ENCODE data around the gene ECHDC3.

Gene ECHDC3, protein sequence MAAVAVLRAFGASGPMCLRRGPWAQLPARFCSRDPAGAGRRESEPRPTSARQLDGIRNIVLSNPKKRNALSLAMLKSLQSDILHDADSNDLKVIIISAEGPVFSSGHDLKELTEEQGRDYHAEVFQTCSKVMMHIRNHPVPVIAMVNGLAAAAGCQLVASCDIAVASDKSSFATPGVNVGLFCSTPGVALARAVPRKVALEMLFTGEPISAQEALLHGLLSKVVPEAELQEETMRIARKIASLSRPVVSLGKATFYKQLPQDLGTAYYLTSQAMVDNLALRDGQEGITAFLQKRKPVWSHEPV

DNA sequence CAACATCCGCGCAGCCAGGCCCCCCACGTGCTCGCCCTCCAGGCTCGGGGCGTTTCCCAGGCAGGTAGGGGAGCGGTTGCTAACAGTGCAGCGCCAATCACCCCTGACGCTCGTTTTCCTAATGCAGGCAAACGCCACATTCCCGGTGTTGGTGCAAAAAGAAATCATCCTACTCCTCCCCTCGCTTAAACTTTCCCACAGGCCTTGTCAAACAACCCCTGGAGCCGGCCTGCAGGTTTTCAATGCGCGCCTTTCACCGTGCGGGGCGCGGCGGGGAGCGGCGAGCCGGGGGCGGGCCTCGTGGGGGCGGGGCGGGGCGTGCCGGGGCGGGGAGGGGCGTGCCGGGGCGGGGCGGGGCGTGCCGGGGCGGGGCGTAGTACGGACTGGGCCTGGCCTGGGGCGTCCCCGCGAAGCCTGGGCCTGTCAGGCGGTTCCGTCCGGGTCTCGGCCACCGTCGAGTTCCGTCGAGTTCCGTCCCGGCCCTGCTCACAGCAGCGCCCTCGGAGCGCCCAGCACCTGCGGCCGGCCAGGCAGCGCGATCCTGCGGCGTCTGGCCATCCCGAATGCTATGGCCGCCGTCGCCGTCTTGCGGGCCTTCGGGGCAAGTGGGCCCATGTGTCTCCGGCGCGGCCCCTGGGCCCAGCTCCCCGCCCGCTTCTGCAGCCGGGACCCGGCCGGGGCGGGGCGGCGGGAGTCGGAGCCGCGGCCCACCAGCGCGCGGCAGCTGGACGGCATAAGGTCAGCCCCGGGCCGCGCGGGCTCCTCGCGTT is at the start of gene ECHDC3:
ECHDC3 (plus strand) TSS at position 374 of the 770 bp plus-strand sequence; CDS start at position 569, 195 bp downstream.
- in situ Hi-C loops (cut with MboI; ENCODE audit: low sequenced_read_pairs) = no loop called here

DNA sequence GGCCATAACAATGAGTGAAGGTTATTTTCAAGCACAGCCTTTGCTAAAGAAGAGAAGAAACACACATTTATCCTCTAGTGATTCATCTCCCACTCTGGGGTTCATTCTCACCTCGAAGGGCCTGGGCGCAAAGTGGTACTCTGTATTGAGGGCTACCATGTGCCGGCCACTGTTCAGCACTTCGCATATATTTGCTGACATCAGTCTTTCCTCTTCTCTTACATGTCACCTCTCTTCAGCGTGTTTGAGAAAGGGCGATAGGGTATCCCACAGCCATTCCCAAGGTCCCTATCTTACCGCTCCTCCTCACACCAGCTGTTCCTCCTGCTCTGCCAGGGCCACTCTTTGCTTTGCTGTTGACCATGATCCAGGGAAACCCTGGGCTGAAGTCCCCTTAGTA is 48.8 kb upstream of the ECHDC3 start:
- in situ Hi-C loops (cut with MboI; ENCODE audit: low sequenced_read_pairs) = no loop called here

DNA sequence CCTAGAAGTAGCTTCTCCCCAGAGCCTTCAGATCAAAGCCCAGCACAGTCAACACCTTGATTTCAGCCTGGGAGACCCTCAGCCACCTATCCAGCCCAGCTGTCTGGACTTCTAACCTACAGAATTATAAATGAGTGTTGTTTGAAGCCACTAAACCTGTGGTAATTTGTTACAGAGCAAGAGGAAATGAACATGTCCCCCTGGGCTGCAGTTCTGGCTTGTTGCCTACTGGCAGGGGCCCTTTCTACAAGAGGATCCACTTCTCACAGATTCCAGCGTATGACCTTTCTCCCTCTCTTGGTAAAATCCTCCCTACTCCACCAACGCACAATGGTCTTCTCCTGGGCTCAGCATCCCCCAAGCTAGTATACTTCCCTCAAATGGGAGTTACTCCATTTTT is 46.4 kb upstream of the ECHDC3 start:
- in situ Hi-C loops (cut with MboI; ENCODE audit: low sequenced_read_pairs) = no loop called here

DNA sequence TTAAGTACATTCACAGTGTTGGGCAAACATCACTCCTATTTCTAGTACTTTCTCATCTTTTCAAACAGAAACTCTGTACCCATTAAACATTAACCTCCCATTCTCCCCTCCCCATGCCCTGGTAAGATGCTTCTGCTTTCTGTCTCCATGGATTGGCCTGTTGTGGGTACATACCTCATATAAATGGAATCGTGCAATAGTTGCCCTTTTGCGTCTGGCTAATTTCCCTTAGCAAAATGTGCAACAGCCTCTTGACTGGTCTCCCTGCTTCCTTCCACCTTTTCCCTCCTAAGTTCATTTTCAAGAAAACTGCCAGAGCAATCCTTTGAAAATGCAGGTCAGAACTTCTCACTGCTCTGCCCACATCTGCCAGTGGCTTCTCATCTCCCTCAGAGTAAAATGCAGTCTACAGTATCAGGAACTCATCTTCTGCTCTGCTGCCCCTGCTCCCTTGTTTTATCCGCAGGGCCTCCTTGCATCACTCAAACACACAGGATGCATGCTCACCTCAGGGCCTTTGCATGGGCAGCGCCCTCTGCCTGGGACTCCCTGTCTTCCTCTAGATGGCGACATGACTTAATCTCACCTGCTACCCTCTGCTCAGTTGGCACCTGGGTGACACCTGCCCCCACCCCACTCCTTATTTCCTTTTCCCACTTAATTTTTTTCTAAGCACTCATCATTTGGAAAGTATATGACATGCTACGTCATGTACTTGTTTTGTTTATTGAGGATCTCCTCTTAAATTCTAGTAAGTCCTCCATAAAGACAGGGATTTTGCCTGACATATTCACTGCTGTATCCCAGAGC is 44.3 kb upstream of the ECHDC3 start:
- in situ Hi-C loops (cut with MboI; ENCODE audit: low sequenced_read_pairs) = no loop called here

DNA sequence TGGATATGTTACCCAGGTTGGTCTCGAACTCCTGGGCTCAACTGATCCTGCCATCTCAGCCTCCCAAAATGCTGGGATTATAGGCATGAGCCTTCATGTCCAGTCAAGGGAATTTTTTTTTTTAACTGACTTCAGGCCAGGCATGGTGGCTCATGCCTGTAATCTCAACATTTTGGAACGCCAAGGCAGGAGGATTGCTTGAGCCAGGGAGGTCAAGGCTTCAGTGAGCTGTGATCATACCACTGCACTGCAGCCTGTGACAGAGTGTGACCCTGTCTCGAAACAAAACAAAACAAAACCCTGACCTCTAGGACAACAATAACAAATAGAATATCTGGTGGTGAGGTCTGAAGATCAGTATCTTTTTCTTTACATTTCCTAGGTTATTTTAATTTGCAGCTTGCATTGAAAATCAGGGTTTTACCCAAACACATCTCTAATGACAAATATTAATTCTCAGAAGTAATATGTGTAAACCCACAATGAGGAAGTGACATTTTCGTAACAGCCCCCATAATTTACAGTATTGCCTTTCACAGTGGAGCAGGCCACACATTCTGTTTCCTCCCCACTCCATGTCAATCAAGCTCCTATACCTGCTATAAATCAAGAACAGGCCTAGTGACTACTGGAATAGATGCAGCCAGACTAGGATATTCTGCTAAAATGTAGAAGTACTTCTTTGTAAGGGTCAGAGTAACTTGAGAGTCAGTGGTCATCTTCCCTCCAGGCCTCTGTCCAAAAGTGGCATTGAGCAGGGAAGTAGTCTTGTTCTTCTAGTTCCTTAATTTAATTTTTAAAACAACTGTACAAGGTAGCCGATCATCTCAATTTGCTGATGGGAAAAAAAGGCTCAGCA is 43.3 kb upstream of the ECHDC3 start:
- in situ Hi-C loops (cut with MboI; ENCODE audit: low sequenced_read_pairs) = no loop called here

DNA sequence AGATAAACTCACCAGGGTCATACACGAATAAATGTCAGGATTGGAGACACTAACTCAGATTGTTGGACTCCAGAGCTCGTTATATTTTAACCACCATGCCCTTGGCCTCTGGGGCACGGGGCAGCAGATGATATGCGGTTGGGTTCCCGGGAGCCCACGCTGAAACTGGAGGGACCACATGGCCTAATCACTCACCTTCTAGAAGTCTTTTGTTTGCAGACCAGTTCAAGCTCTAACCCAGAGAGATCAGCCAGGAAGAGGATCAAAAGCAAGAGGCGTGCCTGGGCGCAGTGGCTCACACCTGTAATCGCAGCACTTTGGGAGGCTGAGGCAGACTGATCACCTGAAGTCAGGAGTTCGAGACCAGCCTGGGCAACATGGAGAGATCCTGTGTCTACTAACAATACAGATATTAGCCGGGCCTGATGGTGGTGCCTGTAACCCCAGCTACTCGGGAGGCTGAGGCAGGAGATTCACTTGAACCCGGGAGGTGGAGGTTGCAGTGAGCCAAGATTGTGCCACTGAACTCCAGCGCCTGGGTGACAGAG is 42.6 kb upstream of the ECHDC3 start:
- in situ Hi-C loops (cut with MboI; ENCODE audit: low sequenced_read_pairs) = loop anchor here (25.0 kb wide), 1 partner anchor 187 kb away; no protein-coding TSS in a partner anchor

DNA sequence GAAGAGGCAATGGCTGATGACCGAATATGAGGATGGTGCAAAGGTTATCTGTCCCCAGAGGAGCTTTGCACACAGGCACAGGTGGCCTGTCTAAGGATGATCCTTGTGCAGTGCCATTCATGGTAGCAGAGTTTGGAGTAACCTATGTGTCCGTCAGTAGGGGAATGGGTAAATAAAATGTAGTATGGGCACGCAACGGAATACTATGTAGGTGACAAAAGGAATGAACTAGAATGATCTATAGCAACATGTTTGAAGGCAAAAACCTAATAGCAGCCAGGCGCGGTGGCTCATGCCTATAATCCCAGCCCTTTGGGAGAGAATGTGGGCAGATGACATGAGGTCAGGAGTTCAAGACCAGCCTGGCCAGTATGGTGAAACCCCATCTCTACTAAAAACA is 41.6 kb upstream of the ECHDC3 start:
- in situ Hi-C loops (cut with MboI; ENCODE audit: low sequenced_read_pairs) = loop anchor here (25.0 kb wide), 1 partner anchor 188 kb away; no protein-coding TSS in a partner anchor

DNA sequence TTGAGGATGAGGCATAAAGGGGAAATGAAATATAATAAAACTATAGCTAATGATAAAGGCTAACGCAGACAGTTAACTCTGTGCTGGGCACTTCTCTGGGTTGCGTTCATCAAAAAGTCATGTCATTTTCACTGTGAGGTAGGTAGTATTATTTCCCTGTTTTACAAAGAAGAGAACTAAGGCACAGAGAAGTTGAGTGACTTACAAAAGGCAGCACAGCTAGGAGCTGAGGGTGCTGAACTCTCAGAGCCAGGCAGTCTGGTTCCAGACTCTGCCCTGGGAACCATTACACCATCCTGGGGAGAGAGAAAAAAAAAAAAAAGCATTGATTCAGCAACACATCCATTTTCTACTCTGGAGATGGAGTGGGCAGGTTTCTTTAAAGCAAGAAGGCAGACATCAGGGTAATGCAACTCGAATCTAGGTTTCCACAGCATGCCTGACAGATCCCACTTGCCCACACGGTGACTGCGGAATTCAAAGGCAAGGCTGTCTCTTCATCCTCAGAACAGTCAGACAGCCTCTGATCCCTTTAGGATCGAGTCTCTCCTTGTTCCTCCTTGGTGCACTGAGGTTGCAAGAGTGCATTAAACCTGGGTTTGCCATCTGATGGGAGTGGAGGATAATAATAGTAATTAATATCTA is 40.6 kb upstream of the ECHDC3 start:
- in situ Hi-C loops (cut with MboI; ENCODE audit: low sequenced_read_pairs) = loop anchor here (25.0 kb wide), 1 partner anchor 189 kb away; no protein-coding TSS in a partner anchor

DNA sequence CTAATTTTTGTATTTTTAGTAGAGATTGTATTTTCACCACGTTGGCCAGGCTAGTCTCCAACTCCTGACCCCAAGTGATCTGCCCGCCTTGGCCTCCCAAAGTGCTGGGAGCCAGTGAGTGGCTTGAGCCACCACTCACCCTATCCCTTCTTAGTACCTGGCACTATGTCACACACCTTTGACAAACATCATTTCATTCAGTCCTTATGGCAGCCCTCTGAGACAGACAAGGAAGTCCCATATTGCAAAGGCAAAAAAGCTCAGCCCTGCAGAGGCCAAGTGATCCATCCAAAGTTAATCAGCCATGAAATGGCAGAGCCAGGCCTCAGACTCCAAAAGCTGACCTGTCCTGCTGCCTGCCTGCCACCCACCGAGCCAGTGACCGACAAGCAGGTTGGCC is 39.9 kb upstream of the ECHDC3 start:
- in situ Hi-C loops (cut with MboI; ENCODE audit: low sequenced_read_pairs) = loop anchor here (25.0 kb wide), 1 partner anchor 190 kb away; no protein-coding TSS in a partner anchor

DNA sequence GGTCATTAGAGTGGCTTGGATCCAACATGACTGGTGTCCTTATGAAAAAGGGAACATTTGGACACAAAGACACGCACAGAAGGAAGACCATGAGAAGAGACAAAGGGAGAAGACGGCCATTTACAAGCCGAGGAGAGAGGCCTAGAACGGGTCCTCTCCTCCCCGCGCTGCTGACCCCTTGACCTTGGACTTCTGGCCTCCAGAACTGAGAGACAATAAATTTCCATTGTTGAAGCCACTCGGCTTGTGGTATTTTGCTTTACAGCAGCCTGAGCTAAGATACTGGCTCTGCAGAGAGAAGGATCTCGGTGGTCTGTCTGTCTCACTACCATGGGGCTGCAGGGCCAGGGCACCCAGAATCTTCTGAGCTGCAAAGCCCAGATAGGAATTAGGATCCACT is 38.1 kb upstream of the ECHDC3 start:
- in situ Hi-C loops (cut with MboI; ENCODE audit: low sequenced_read_pairs) = loop anchor here (25.0 kb wide), 1 partner anchor 192 kb away; no protein-coding TSS in a partner anchor

DNA sequence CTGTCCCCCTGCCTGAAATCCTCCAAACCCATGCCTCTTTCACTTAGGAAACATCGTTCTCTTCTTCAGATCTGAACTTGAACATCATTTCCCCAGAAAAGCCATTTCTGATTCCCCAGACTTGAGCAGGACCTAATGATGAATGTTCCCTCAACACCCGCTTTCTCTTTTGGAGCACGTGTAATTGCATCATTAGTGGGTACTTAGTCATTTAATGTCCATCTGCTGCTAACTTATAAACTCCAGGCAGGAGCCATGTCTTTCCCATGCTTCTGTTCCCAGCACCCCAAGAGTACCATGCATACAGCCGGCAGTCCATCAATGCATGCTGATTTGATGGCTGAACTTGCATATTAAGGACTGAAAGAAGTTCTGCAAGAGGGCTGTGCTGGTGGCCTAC is 36.5 kb upstream of the ECHDC3 start:
- in situ Hi-C loops (cut with MboI; ENCODE audit: low sequenced_read_pairs) = loop anchor here (25.0 kb wide), 1 partner anchor 193 kb away; no protein-coding TSS in a partner anchor

DNA sequence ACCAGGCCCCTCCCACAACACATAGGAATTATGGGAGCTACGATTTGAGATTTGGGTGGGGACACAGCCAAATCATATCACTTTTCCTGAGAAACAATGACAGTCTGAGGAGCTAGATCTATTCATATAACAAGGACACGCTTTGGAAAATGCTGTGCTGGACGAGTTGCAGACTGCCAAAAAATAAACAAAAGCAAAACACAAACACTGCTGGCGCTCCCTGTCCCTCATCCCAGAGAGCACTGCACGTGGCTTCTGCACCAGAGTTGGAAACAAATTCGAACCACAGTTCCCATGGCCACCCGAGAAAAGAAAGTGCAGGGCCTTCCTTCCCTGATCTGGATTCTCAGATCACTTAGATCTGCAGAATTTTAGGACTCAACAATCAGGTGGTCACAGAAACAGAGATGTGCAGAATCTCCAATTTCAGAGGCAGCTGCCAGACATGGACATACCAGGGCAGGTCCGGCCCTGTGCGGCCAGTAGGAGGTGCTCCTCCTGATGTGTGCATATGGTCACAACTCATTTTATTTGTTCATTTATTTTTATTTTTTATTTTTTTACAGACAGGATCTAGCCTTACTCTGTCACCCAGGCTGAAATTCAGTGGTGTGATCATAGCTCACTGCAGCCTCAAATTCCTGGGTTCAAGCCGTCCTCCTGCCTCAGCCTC is 35.2 kb upstream of the ECHDC3 start:
- in situ Hi-C loops (cut with MboI; ENCODE audit: low sequenced_read_pairs) = loop anchor here (25.0 kb wide), 1 partner anchor 195 kb away; no protein-coding TSS in a partner anchor

DNA sequence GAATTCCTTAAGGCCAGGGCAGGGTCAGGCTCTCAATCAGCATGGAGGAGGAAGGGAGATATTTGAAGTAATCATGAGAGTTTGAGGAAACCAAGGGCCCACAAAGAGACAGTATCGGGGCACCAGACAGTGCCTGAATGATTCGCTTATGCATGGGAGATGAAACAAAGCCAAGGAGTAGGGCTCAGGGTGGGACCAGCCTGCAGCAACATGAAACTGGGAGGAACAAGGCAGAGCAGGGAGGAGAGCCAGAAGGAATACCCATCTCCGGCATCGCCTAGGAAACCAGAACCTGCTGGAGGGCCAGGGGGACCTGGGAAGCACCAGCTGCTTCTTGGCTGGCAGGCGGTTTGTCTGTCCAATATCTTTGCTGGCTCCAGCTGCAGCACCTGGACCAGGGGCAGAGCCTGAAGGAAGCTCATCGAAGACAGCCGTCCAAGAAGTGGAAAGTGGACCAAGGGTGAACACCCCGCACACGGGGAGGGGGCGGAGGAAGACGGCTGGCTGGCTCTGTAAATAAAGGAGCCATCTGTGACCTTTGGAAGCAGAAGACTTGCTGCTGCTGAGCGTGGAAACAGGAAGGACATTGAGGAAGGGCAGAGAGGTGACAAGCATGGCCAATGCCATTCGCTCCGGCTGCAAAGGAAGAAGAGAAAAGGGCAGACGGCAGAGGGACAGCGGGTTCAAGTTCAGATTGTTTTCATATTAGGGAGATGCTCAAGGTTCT is 34.4 kb upstream of the ECHDC3 start:
- in situ Hi-C loops (cut with MboI; ENCODE audit: low sequenced_read_pairs) = loop anchor here (25.0 kb wide), 1 partner anchor 195 kb away; no protein-coding TSS in a partner anchor

DNA sequence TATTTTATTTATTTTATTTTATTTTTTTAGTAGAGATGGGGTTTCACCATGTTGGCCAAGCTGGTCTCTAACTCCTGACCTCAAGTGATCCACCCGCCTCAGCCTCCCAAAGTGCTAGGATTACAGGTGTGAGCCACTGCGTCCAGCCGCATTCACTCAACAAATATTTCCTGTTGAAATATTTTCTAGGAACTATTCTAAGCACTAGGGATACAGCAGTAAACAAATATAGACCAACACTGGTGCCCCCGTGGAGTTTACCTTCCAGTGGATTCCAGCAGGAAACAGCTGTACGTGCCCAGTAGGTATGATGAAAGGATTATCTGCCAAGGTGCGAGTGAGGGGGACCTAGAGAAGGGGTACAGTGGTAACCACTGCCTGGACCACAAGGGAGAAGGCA is 33.4 kb upstream of the ECHDC3 start:
- in situ Hi-C loops (cut with MboI; ENCODE audit: low sequenced_read_pairs) = loop anchor here (25.0 kb wide), 1 partner anchor 196 kb away; no protein-coding TSS in a partner anchor

DNA sequence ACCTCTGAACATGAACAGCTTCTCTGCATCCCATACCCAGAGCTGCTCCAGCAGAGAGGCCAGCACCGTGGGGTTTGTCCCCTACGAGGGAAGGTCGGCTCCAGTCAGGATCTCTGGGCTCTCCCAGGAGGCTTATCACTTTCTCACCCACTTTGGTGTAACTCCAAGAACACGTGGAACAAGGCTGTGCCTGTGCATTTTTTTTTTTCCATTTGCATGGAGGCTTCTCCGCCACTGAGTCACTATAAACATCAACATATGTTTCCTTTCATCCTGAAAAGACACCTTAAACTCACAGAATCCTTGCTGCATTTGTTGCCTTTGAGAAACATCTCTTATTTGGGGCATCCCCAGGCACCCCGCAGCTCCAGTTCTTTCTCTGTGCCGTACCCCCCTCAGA is 29.4 kb upstream of the ECHDC3 start:
- in situ Hi-C loops (cut with MboI; ENCODE audit: low sequenced_read_pairs) = loop anchor here (25.0 kb wide), 1 partner anchor 200 kb away; no protein-coding TSS in a partner anchor

DNA sequence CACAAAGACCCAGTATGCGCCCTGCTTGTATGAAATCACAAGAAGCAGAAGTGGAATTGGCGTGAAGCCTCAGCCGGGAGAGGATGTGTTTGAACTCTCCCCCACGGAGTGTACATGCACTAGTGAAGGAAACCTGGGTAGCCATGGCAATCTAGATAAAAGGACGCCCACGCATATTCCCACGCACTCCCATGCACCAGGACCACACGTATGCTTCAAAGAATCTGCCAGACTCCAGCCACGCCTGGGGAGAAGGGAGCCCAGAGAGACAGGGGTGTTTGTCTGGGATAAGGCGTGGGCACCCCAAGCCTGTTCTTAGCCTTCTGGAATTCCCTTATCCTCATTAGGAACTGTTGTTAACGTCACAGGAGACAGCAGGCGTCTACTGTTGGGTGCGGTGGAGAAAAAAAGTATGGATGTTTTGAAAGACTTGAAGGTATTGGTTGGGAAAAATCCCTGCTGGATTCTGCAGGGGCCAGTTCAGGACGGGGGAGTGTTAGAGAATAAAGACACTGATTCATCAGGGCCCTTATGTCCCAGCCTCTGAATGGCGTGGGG is 28.9 kb upstream of the ECHDC3 start:
- in situ Hi-C loops (cut with MboI; ENCODE audit: low sequenced_read_pairs) = loop anchor here (25.0 kb wide), 1 partner anchor 201 kb away; no protein-coding TSS in a partner anchor

DNA sequence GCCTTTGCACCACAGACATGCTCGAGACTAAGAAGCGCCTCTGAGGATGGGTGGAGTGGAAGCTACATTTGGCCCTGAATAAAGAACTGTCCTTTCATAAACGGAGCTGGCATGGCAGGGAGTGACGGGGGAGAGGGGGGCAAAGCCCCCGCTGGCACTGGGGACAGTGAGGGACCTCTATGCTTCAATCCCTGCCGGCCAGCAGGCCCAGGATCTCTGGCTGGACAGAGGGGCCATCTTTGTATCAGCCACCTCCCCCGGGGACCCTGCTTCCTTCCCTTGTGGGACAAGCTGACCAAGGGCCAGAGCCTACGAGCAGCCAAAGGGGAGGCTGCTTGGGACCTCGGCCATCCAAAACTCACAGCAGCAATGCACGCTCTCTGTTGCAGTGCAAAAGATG is 28.2 kb upstream of the ECHDC3 start:
- in situ Hi-C loops (cut with MboI; ENCODE audit: low sequenced_read_pairs) = loop anchor here (25.0 kb wide), 1 partner anchor 202 kb away; no protein-coding TSS in a partner anchor

Measured in HL-60/S4 (cell line).